Astrocyte (in vitro differentiated cells and primary cell): ENCODE measurements around the gene OAS3. TPM values are rescaled to one million over a fixed set of nuclear protein-coding genes. Genes with fewer than 3 reads are reported as not detected.

ENCODE experiments used
- DNase-seq: peaks from one replicate; pipeline ENCODE4 v3.0.0-alpha.2; 2010; ENCODE audit warnings: low read depth
- FAIRE-seq: peaks from 2 replicates; lab custom pipeline; 2011; peaks lifted over from hg19 to GRCh38; lab: Jason Lieb, UNC
- H2AFZ ChIP-seq: 2 replicates; pipeline ENCODE4 v1.6.0; 2012; ENCODE audit warnings: low read depth, low read length, inconsistent platforms
- H3K27ac ChIP-seq: 2 replicates; pipeline ENCODE4 v1.5.1; 2011; ENCODE audit warnings: low read depth, low read length, inconsistent platforms
- H3K27me3 ChIP-seq: 2 replicates; pipeline ENCODE4 v1.6.0; 2011; ENCODE audit warnings: low read length, inconsistent platforms; ENCODE audit not compliant: insufficient read depth
- H3K36me3 ChIP-seq: 2 replicates; pipeline ENCODE4 v1.5.1; 2011; ENCODE audit warnings: low read length, inconsistent platforms; ENCODE audit not compliant: insufficient read depth
- H3K4me1 ChIP-seq: 2 replicates; pipeline ENCODE4 v1.5.1; 2011; ENCODE audit warnings: low read length, inconsistent platforms; ENCODE audit not compliant: insufficient read depth
- H3K4me2 ChIP-seq: 2 replicates; pipeline ENCODE4 v1.6.0; 2012; ENCODE audit warnings: low read length, inconsistent platforms
- H3K4me3 ChIP-seq: 2 replicates; pipeline ENCODE4 v1.5.1; 2011; ENCODE audit warnings: low read depth, mild to moderate bottlenecking, low read length, inconsistent platforms; ENCODE audit not compliant: insufficient read depth
- H3K79me2 ChIP-seq: 2 replicates; pipeline ENCODE4 v1.6.0; 2012; ENCODE audit warnings: mild to moderate bottlenecking, low read length, inconsistent platforms; ENCODE audit not compliant: insufficient read depth
- H3K9ac ChIP-seq: 2 replicates; pipeline ENCODE4 v1.6.0; 2012; ENCODE audit warnings: mild to moderate bottlenecking, low read length, inconsistent platforms
- H3K9me3 ChIP-seq: 2 replicates; pipeline ENCODE4 v1.5.1; 2012; ENCODE audit warnings: low read depth, mild to moderate bottlenecking, low read length, inconsistent platforms; ENCODE audit not compliant: insufficient read depth
- H4K20me1 ChIP-seq: 2 replicates; pipeline ENCODE4 v1.6.0; 2012; ENCODE audit warnings: low read length, inconsistent platforms; ENCODE audit not compliant: insufficient read depth
- H3K27ac Mint-ChIP-seq: one replicate; pipeline ENCODE4 v1.8.0; 2021; ENCODE audit warnings: mild to moderate bottlenecking, mixed read lengths; ENCODE audit not compliant: unreplicated experiment
- H3K27me3 Mint-ChIP-seq: one replicate; pipeline ENCODE4 v1.8.0; 2021; ENCODE audit warnings: low read depth, mixed read lengths; ENCODE audit not compliant: unreplicated experiment
- H3K36me3 Mint-ChIP-seq: one replicate; pipeline ENCODE4 v1.8.0; 2021; ENCODE audit warnings: low read depth, mixed read lengths; ENCODE audit not compliant: unreplicated experiment
- H3K4me1 Mint-ChIP-seq: one replicate; pipeline ENCODE4 v1.8.0; 2021; ENCODE audit warnings: low read depth, mixed read lengths; ENCODE audit not compliant: unreplicated experiment
- H3K4me3 Mint-ChIP-seq: one replicate; pipeline ENCODE4 v1.8.0; 2021; ENCODE audit warnings: mild to moderate bottlenecking, moderate library complexity, mixed read lengths; ENCODE audit not compliant: unreplicated experiment
- H3K9me3 Mint-ChIP-seq: one replicate; pipeline ENCODE4 v1.8.0; 2021; ENCODE audit warnings: mild to moderate bottlenecking, mixed read lengths; ENCODE audit not compliant: unreplicated experiment
- CTCF ChIP-seq: IDR thresholded peaks from 2 replicates; pipeline ENCODE4 v1.5.1; 2011; ENCODE audit warnings: low read depth, mild to moderate bottlenecking, inconsistent platforms, low read length, moderate library complexity; ENCODE audit not compliant: insufficient read depth
- EZH2 ChIP-seq: IDR thresholded peaks from 2 replicates; pipeline ENCODE4 v1.6.1; 2012; ENCODE audit warnings: mild to moderate bottlenecking, low read length, inconsistent platforms; ENCODE audit not compliant: insufficient read depth
- total RNA-seq: library from RNA; stranded (reverse); gene quantifications from 2 replicates; pipeline ENCODE4 v1.2.1, GENCODE V29; 2021

The OAS3 gene
- total RNA-seq, 1 donor from 2014 or later: 33.8 TPM

GRCh38 chr12:112946236-112947000 is 8.1 kb downstream of the OAS3 start:
- DNase-seq (no peak), FAIRE-seq (no peak)
- peaks cover 4% of the 10 kb centered on the region for H3K9me3 Mint-ChIP-seq
- Histone ChIP-seq H3K4me2 (no peak overlapping the region), H3K27me3 (no peaks in the 10 kb centered on the region), H3K4me3 (no peak overlapping the region), H3K36me3 (no peaks in the 10 kb centered on the region), H4K20me1 (no peaks in the 10 kb centered on the region), H3K9ac (no peak overlapping the region), H3K79me2 (no peaks in the 10 kb centered on the region), H3K9me3 (no peaks in the 10 kb centered on the region), H3K27ac (no peak overlapping the region), H2AFZ (no peak overlapping the region), H3K4me1 (no peaks in the 10 kb centered on the region)
- peaks cover 5% of the 10 kb centered on the region for H3K4me1 Mint-ChIP-seq
- peaks cover 1% of the 10 kb centered on the region for H3K27me3 Mint-ChIP-seq
- peaks cover 12% of the 10 kb centered on the region for H3K36me3 Mint-ChIP-seq
- TF ChIP-seq EZH2 (no peak), CTCF (no peak)
- H3K4me3 Mint-ChIP-seq: no peak overlapping the region
- H3K27ac Mint-ChIP-seq: no peak overlapping the region

GRCh38 chr12:112947314-112947713 is 9.0 kb downstream of the OAS3 start:
- no peaks in the 10 kb centered on the region for H4K20me1 ChIP-seq
- no peak overlapping the region for H3K9ac ChIP-seq
- H3K79me2 ChIP-seq: no peaks in the 10 kb centered on the region
- H3K4me3 ChIP-seq: no peak overlapping the region
- H3K9me3 ChIP-seq: no peaks in the 10 kb centered on the region
- no peak overlapping the region for H2AFZ ChIP-seq
- peaks cover 5% of the 10 kb centered on the region for H3K4me1 Mint-ChIP-seq
- no peaks in the 10 kb centered on the region for H3K27me3 ChIP-seq
- H3K9me3 Mint-ChIP-seq: peaks cover 4% of the 10 kb centered on the region
- H3K27ac Mint-ChIP-seq: no peak overlapping the region
- peaks cover 1% of the 10 kb centered on the region for H3K27me3 Mint-ChIP-seq
- no peaks in the 10 kb centered on the region for H3K4me1 ChIP-seq
- H3K27ac ChIP-seq: no peak overlapping the region
- H3K36me3 Mint-ChIP-seq: peaks cover 12% of the 10 kb centered on the region
- no peak overlapping the region for H3K4me2 ChIP-seq
- H3K4me3 Mint-ChIP-seq: no peak overlapping the region
- DNase-seq: no peak
- H3K36me3 ChIP-seq: no peaks in the 10 kb centered on the region
- TF ChIP-seq CTCF (no peak), EZH2 (no peak)
- no peak for FAIRE-seq

- no peak overlapping the region for H2AFZ ChIP-seq
- H3K36me3 Mint-ChIP-seq: peaks cover 12% of the 10 kb centered on the region
- FAIRE-seq: no peak
Measured at GRCh38 chr12:112947761-112948160, 9.5 kb downstream of the OAS3 start.

More at GRCh38 chr12:112947761-112948160, 9.5 kb downstream of the OAS3 start:
- H3K36me3 ChIP-seq: no peaks in the 10 kb centered on the region
- no peak overlapping the region for H3K27ac ChIP-seq
- no peaks in the 10 kb centered on the region for H3K4me1 ChIP-seq
- DNase-seq: no peak
- Mint-ChIP-seq H3K27me3 (peaks cover 1% of the 10 kb centered on the region), H3K4me3 (no peak overlapping the region), H3K9me3 (peaks cover 4% of the 10 kb centered on the region), H3K27ac (no peak overlapping the region), H3K4me1 (peaks cover 5% of the 10 kb centered on the region)
- H3K27me3 ChIP-seq: no peaks in the 10 kb centered on the region
- no peaks in the 10 kb centered on the region for H3K9me3 ChIP-seq
- H3K4me2 ChIP-seq: no peak overlapping the region
- no peak overlapping the region for H3K9ac ChIP-seq
- TF ChIP-seq CTCF: no peak
- TF ChIP-seq EZH2: no peak
- no peak overlapping the region for H3K4me3 ChIP-seq
- H3K79me2 ChIP-seq: no peaks in the 10 kb centered on the region
- no peaks in the 10 kb centered on the region for H4K20me1 ChIP-seq
